C4-2B (cell line): ENCODE data around the gene RNF207.

Source experiments
- H3K27ac ChIP-seq: fragments of 450-650 bp; 2 replicates; pipeline ENCODE4 v1.5.1; 2017
- ZFX ChIP-seq: fragments of 450-650 bp; IDR thresholded peaks from 2 replicates; pipeline ENCODE4 v1.6.1; 2017
- TF ChIP-seq, protein P1 (sequence below): fragments of 450-650 bp; conservative IDR thresholded peaks from 2 replicates; pipeline ENCODE4 v1.5.1; 2017; ENCODE audit warnings: mild to moderate bottlenecking

The RNF207 gene

DNA sequence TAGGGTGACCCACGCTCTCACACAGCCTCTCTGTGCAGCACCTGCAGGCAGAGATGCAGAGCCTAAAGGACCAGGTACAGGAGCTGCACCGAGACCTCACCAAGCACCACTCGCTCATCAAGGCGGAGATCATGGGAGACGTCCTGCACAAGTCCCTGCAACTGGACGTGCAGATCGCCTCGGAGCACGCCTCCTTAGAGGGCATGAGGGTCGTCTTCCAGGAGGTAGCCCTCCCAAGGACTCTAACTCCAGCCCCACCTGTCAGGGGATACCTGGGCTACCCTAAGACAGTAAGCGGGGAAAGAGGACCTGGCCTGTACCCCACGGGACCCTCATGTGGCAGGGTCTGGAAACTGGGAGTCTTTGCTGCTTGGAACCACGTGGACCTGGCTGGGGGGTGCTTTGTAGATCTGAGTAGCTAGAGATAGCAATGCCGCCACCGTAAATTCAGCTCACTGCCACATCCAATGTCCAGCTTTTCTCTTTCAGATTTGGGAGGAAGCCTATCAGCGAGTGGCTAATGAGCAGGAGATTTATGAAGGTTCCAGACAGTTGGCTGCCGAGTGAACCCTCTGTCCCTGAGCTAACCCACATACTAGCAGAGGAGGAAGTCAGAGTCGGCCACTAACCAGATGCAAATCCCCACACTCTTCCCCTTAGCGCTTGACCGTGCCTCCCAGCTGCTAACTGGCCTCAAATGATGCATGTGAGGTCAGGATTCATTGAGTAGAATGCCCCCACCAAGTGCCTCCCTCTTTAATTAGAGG, 6.5 kb downstream of the RNF207 start:
- H3K27ac ChIP-seq: no peak overlapping the region
- TF ChIP-seq, protein P1, sequence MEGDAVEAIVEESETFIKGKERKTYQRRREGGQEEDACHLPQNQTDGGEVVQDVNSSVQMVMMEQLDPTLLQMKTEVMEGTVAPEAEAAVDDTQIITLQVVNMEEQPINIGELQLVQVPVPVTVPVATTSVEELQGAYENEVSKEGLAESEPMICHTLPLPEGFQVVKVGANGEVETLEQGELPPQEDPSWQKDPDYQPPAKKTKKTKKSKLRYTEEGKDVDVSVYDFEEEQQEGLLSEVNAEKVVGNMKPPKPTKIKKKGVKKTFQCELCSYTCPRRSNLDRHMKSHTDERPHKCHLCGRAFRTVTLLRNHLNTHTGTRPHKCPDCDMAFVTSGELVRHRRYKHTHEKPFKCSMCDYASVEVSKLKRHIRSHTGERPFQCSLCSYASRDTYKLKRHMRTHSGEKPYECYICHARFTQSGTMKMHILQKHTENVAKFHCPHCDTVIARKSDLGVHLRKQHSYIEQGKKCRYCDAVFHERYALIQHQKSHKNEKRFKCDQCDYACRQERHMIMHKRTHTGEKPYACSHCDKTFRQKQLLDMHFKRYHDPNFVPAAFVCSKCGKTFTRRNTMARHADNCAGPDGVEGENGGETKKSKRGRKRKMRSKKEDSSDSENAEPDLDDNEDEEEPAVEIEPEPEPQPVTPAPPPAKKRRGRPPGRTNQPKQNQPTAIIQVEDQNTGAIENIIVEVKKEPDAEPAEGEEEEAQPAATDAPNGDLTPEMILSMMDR: no peak
- no peak for TF ChIP-seq ZFX

DNA sequence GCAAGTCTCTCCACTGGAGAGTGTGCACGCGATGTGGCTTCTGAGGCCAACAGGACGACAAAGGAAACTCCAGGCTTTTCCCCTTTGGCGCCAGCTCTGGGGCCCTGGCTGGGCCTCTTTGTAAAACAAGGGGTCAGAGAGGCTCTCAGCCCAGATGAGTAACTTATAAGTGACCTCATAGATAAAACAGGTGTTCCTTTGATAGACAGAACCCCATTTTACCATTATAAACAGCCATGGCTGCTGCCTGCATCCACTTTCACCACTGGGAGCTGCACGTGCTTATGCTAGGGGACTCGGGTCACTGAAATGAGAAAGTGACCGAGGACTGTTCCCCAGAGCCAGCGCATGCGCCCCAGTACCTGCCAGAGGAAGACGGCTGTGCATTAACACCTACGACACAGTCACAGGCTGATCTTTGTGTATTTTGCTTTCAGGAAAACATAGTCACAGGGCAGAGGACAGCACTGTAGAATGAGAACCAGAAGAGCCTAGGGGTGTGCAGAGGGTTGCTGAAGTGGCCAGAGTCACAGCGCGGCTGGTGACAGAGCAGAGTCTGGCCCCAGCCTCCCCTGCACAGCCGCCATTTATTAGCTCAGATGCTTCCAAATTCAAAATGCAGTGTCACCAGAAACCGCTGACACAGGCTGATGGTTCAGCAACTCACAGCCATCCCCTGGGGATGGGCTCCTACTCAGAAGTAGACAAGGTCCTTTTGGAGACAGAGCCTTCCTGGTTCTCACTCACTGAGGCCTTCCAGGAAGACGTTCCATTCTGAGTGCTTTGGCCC, 12.7 kb downstream of the RNF207 start:
- H3K27ac ChIP-seq: no peak overlapping the region
- no peak for TF ChIP-seq ZFX
- TF ChIP-seq, protein P1: no peak

DNA sequence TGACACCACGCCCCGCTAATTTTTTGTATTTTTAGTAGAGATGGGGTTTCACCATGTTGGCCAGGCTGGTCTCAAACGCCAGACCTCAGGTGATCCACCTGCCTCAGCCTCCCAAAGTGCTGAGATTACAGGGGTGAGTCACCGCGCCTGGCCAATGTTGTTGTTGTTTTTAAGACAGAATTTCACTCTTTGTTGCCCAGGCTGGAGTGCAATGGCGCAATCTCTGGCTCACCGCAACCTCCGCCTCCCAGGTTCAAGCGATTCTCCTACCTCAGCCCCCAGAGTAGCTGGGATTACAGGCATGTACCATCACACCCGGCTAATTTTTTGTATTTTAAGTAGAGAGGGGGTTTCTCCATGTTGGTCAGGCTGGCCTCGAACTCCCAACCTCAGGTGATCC, 13.7 kb downstream of the RNF207 start:
- peak overlapping the region; percentile 12 for H3K27ac ChIP-seq

DNA sequence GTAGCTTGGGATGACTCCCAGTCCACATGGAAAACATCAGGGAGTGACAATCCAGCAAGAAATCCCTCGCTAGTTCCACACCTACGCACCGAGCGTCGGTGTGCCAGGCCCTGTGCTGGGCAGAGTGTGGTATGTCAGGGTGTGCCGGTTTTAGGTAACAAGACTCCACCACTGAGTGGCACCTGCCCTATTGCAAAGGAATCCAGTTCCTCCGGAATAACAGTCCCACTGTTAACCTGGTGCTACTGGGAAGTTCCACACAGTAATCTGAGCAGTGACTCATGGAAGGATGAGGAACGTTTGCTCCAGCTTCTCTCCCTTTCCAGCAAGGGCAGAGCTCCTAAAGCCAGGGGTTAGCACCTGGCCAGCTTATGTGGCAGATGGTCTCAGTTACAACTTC, 14.3 kb downstream of the RNF207 start:
- TF ChIP-seq, protein P1: no peak
- TF ChIP-seq ZFX: no peak
- H3K27ac ChIP-seq: peak overlapping the region; percentile 12

DNA sequence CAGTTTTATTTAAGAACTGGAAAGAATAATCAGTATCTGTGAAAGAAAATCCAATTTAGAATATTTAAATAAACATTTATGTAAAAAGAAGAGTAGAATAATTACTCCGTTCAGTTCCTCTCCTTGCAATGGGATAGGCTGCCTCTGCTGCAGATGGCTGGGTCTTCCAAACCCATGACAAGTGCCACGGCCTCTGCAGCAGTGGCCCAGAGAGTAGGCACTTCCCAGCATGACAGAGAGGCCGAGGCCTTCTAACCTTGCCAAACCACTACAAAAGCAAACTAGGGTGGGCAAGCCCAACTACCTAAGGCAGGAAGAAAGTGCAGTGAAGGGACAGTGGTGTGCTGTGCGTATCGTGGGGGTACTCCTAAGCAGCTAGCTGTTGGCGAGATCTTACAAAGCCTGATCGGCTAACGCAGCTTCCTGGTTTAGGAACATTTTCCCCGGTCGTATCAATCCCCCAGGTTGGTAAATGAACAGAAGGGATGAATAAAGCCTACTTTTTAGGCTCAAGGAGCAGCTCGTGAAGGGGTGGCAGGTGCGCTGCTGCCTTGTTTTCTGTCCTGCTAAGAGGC, 15.4 kb downstream of the RNF207 start:
- TF ChIP-seq, protein P1: no peak
- no peak for TF ChIP-seq ZFX
- no peak overlapping the region for H3K27ac ChIP-seq

DNA sequence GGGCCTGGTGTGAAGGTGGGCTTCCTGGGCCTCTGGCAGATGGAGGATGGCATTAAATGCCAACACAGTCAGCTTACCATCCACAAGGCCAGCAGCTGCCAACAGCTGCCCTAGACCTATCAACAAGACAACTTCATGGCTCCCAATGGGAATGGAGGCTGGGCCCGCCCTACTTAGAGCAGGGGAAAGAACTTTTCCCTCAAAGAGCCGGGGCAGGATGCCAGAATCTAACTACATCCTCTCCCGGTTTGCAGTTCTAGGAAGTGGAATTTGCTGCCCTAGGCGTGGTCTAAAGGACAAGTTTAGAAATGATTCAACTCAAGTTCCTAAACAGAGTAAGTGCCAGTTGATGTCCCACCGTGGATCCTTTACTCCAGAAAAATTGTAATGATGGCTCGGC, 16.7 kb downstream of the RNF207 start:
- no peak overlapping the region for H3K27ac ChIP-seq
- TF ChIP-seq, protein P1: no peak
- no peak for TF ChIP-seq ZFX

DNA sequence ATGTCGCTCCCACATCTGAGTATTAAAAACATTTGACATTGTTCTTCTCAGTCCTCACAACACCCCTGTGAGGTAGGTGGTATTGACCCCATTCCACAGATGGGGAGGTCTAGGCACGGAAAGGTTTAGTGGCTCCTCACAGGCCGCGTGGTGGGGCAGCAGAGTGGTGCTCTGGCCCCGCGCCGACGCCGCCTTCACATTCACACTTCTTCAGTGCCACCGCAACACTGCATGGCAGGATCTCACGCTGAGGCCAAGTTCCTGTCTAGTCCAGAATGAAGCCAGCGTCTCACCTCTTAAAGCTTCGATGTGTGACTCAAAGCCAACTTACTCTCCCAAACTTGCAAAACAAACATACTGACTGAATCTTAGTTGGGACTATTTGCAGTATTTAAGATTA, 17.7 kb downstream of the RNF207 start:
- TF ChIP-seq ZFX: no peak
- TF ChIP-seq, protein P1: no peak
- no peak overlapping the region for H3K27ac ChIP-seq
